Nephron (organoid): ENCODE measurements around the gene TOX3.

Experiments
- H3K27ac Mint-ChIP-seq, 3 experiments: 2 replicates each; pipeline ENCODE4 v1.8.0; 2020; ENCODE audit warnings: mixed read lengths in 3 of 3, mild to moderate bottlenecking in 2 of 3, moderate library complexity in 1 of 3
- H3K27me3 Mint-ChIP-seq: 2 replicates; pipeline ENCODE4 v1.8.0; 2021; ENCODE audit warnings: low read depth, mild to moderate bottlenecking, moderate library complexity, mixed read lengths
- H3K36me3 Mint-ChIP-seq: 2 replicates; pipeline ENCODE4 v1.8.0; 2020; ENCODE audit warnings: low read depth, mixed read lengths
- H3K4me1 Mint-ChIP-seq: 2 replicates; pipeline ENCODE4 v1.8.0; 2020; ENCODE audit warnings: mixed read lengths
- H3K4me3 Mint-ChIP-seq, 3 experiments: 2 replicates each; pipeline ENCODE4 v1.8.0; 2020; ENCODE audit warnings: mild to moderate bottlenecking in 3 of 3, mixed read lengths in 3 of 3, moderate library complexity in 2 of 3
- H3K9me3 Mint-ChIP-seq: 2 replicates; pipeline ENCODE4 v1.8.0; 2020; ENCODE audit warnings: mixed read lengths
- TF ChIP-seq, protein P1 (sequence below), 3 experiments: fragments of 200-600 bp; sonication (generic); IDR thresholded peaks; one replicate each; pipeline ENCODE4 v1.5.0; 2021; ENCODE audit warnings: antibody characterized with exemption in 3 of 3; ENCODE audit not compliant: unreplicated experiment in 3 of 3

Gene TOX3

DNA sequence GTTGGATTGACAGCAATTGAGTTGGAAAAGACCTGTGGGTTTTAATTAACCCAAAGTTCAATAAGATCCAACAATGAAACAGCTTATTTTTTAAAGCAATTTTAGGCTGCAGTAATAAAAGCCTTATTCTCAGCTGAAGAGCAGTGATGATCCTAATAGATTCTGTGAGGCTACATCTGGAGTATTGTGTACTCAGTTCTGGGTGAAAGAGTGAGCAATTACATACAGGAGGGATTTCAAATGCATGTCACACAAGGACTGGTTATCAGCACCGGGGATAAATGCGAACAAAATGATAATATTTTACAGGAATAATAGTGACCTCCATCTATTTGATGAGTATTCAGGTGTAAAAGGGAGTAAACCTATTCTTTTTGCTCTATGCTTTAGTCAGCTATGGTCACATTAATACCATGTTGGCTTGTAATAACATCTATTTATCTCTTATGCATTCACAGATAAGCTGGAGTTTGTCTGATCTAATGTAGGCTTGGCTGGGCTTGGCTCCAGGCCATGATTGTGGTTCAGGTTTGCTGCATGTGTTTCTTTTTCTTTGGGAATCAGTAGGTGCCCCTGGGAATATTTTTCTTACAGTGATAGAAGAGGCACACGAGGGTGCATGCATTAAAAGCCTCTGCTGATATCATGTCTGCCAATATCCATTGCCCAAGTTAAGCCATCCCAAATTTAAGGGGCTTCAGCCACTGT is 22.2 kb upstream of the TOX3 start:
- Mint-ChIP-seq H3K9me3 (no peaks in the 10 kb centered on the region), H3K4me3 (no peak overlapping the region), H3K27me3 (peaks cover 8% of the 10 kb centered on the region), H3K4me1 (peaks cover 1% of the 10 kb centered on the region), H3K27ac (no peak overlapping the region), H3K36me3 (no peaks in the 10 kb centered on the region)
- TF ChIP-seq, protein P1, sequence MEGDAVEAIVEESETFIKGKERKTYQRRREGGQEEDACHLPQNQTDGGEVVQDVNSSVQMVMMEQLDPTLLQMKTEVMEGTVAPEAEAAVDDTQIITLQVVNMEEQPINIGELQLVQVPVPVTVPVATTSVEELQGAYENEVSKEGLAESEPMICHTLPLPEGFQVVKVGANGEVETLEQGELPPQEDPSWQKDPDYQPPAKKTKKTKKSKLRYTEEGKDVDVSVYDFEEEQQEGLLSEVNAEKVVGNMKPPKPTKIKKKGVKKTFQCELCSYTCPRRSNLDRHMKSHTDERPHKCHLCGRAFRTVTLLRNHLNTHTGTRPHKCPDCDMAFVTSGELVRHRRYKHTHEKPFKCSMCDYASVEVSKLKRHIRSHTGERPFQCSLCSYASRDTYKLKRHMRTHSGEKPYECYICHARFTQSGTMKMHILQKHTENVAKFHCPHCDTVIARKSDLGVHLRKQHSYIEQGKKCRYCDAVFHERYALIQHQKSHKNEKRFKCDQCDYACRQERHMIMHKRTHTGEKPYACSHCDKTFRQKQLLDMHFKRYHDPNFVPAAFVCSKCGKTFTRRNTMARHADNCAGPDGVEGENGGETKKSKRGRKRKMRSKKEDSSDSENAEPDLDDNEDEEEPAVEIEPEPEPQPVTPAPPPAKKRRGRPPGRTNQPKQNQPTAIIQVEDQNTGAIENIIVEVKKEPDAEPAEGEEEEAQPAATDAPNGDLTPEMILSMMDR (IDR thresholded peaks at IDR 0.05; ENCODE audit: unreplicated experiment in 3 of 3) = no peak

DNA sequence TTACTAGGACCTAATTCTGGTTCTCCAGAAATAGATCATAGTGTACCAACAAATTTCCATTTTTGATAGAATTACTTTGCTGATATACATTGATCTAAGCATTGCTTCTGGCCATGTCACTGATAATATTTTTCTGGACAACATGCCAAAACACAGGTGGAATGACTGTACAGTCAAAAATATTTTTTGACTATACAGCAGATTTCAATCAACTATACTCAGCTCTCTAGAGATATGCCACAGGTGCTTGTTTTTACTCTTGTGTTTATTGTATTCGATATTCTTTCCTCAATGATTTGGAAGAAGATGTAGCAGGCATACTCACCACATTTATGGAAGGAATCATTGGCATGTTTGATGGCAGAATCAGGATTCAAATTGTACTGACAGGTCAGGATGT is 21.6 kb upstream of the TOX3 start:
- TF ChIP-seq, protein P1 (IDR thresholded peaks at IDR 0.05; ENCODE audit: unreplicated experiment in 3 of 3) = no peak
- H3K27ac Mint-ChIP-seq = no peak overlapping the region
- H3K4me1 Mint-ChIP-seq = peaks cover 6% of the 10 kb centered on the region
- H3K4me3 Mint-ChIP-seq = no peak overlapping the region
- no peaks in the 10 kb centered on the region for H3K36me3 Mint-ChIP-seq
- H3K9me3 Mint-ChIP-seq = no peaks in the 10 kb centered on the region
- H3K27me3 Mint-ChIP-seq = peaks cover 8% of the 10 kb centered on the region

DNA sequence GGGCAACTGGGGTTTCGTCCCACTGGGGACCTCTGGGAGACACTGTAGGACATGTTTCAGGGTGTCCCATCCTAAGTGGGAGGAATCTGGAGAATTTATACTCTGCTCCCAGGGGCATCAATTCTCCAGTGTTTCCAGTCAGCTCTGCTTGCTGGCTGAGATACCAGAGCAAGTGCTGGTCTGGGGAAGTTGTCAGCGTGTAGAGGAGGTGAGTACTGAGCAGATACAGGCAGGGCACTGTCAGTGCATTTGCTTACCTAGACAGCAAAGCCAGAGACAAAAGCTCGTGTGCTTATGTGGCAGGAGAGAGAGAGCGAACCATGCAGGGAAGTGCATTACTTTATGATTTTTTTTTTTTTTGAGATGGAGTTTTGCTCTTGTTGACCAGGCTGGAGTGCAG is 20.2 kb upstream of the TOX3 start:
- no peaks in the 10 kb centered on the region for H3K36me3 Mint-ChIP-seq
- no peaks in the 10 kb centered on the region for H3K9me3 Mint-ChIP-seq
- H3K27ac Mint-ChIP-seq = no peak overlapping the region
- TF ChIP-seq, protein P1 (IDR thresholded peaks at IDR 0.05; ENCODE audit: unreplicated experiment in 3 of 3) = no peak
- no peak overlapping the region for H3K4me3 Mint-ChIP-seq
- peaks cover 8% of the 10 kb centered on the region for H3K27me3 Mint-ChIP-seq
- peaks cover 6% of the 10 kb centered on the region for H3K4me1 Mint-ChIP-seq

DNA sequence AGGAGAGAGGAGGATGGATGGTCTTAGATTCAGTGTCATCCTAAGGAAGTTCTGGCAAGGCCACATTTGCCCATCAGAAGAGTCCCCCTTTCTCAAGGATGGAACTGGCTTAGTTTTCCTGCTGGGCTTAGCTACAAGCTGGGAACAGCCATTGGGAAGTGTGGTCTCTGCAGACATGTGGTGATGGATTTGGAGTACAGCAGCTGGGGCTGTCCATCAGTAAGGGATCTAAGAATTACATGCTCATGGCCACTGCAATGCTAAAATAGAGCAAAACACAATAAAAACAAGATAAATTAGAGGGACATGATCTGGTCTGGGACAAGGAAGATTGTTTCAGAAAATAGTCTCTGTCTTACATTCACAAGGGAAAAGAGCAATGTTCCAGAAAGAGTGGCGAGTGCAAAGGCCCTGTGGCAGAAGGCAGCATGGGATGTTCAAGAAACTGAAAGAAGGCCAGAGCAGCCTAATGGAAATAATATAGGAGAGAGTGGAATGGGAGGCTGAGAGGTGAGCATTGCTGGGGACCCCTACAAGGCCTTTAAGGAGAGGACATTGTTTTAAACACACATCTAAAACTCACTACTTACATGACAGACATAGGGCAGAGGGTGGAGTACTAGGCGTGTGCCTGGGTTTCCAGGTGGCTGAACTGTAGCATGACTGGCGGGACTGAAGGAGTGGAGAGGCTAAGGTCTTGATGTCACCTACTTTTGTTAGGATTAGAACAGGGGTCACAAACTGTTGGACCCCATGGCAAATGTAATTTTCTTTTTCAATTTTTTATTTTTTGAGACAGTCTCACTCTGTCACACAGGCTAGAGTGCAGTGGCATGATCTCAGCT is 17.0 kb upstream of the TOX3 start:
- H3K36me3 Mint-ChIP-seq = no peaks in the 10 kb centered on the region
- H3K27me3 Mint-ChIP-seq = peaks cover 13% of the 10 kb centered on the region
- peaks cover 6% of the 10 kb centered on the region for H3K4me1 Mint-ChIP-seq
- TF ChIP-seq, protein P1 (IDR thresholded peaks at IDR 0.05; ENCODE audit: unreplicated experiment in 3 of 3) = no peak
- H3K9me3 Mint-ChIP-seq = no peaks in the 10 kb centered on the region
- no peak overlapping the region for H3K4me3 Mint-ChIP-seq
- peak overlapping the region; percentile 0 to 19 (median 18) for H3K27ac Mint-ChIP-seq

DNA sequence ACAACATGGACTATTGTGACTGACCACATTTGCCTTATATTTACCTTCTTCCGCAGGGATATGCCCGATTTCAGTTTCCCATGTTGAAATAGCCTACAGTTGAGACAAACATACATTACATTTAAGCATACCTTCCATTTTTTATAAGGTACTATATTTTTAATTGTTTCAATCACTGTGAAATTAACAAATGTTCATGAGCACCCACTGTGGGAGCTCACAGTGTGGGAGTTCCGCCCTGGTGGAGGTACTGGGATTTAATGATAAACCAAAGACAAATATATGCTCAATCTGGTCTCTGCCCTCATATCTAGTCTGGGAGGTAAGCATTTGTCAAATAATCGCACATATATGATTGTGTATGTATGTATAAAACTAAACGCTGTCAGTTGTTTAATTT is 15.8 kb upstream of the TOX3 start:
- H3K27me3 Mint-ChIP-seq = peaks cover 12% of the 10 kb centered on the region
- H3K4me3 Mint-ChIP-seq = no peak overlapping the region
- H3K9me3 Mint-ChIP-seq = no peaks in the 10 kb centered on the region
- peaks cover 6% of the 10 kb centered on the region for H3K4me1 Mint-ChIP-seq
- TF ChIP-seq, protein P1 (IDR thresholded peaks at IDR 0.05; ENCODE audit: unreplicated experiment in 3 of 3) = no peak
- H3K27ac Mint-ChIP-seq = no peak overlapping the region
- H3K36me3 Mint-ChIP-seq = no peaks in the 10 kb centered on the region
